Stimulated activated naive CD8-positive, alpha-beta T cell treated with anti-CD3 and anti-CD28 coated beads, Interleukin-15, Interleukin-2, amounts not matched to agents 100 ng/mL and 50 ng/mL, for 24 hours (primary cell): ENCODE measurements around the gene MYO5C.
A peak's percentile ranks its signal among the peaks of the same experiment; 100 is the strongest.
"Not testable (repeated sequence)": the region's sequence is repeated elsewhere in the genome, so short reads cannot be mapped to it uniquely, and the experiment has no call there.

ENCODE experiments used
- H3K27ac Mint-ChIP-seq: one replicate; pipeline ENCODE4 v1.8.0; 2021; ENCODE audit warnings: mild to moderate bottlenecking, mixed read lengths
- H3K27me3 Mint-ChIP-seq: one replicate; pipeline ENCODE4 v1.8.0; 2021; ENCODE audit warnings: mixed read lengths
- H3K36me3 Mint-ChIP-seq: one replicate; pipeline ENCODE4 v1.8.0; 2021; ENCODE audit warnings: low read depth, mixed read lengths
- H3K4me1 Mint-ChIP-seq: one replicate; pipeline ENCODE4 v1.8.0; 2021; ENCODE audit warnings: low read depth, mixed read lengths
- H3K4me3 Mint-ChIP-seq: one replicate; pipeline ENCODE4 v1.8.0; 2021; ENCODE audit warnings: mild to moderate bottlenecking, mixed read lengths
- H3K9me3 Mint-ChIP-seq: one replicate; pipeline ENCODE4 v1.8.0; 2021; ENCODE audit warnings: mixed read lengths

The MYO5C gene

GRCh38 chr15:52246686-52247431 lies 48.7 kb downstream of the MYO5C start:
- Mint-ChIP-seq H3K4me3 (no peak overlapping the region), H3K27me3 (no peaks in the 10 kb centered on the region), H3K36me3 (no peaks in the 10 kb centered on the region), H3K27ac (no peak overlapping the region), H3K9me3 (no peaks in the 10 kb centered on the region), H3K4me1 (no peaks in the 10 kb centered on the region)

- Mint-ChIP-seq H3K27me3 (no peaks in the 10 kb centered on the region), H3K36me3 (no peaks in the 10 kb centered on the region), H3K4me1 (peaks cover 8% of the 10 kb centered on the region), H3K4me3 (no peak overlapping the region), H3K9me3 (no peaks in the 10 kb centered on the region), H3K27ac (no peak overlapping the region)
These were observed 51.7 kb downstream of the MYO5C start for GRCh38 chr15:52243697-52244555.

GRCh38 chr15:52243286-52243685 lies 52.3 kb downstream of the MYO5C start:
- H3K27ac Mint-ChIP-seq = no peak overlapping the region
- no peaks in the 10 kb centered on the region for H3K36me3 Mint-ChIP-seq
- H3K27me3 Mint-ChIP-seq = no peaks in the 10 kb centered on the region
- no peaks in the 10 kb centered on the region for H3K9me3 Mint-ChIP-seq
- no peak overlapping the region for H3K4me3 Mint-ChIP-seq
- peaks cover 8% of the 10 kb centered on the region for H3K4me1 Mint-ChIP-seq

- Mint-ChIP-seq H3K27ac (no peak overlapping the region), H3K9me3 (no peaks in the 10 kb centered on the region), H3K4me3 (no peak overlapping the region)
These were observed 54.1 kb downstream of the MYO5C start for GRCh38 chr15:52241489-52241888.

GRCh38 chr15:52240166-52240565 lies 55.4 kb downstream of the MYO5C start:
- Mint-ChIP-seq H3K9me3 (no peaks in the 10 kb centered on the region), H3K27ac (no peak overlapping the region), H3K36me3 (no peaks in the 10 kb centered on the region), H3K4me1 (peaks cover 17% of the 10 kb centered on the region), H3K27me3 (no peaks in the 10 kb centered on the region), H3K4me3 (no peak overlapping the region)

More at GRCh38 chr15:52241489-52241888, 54.1 kb downstream of the MYO5C start:
- H3K36me3 Mint-ChIP-seq = no peaks in the 10 kb centered on the region
- H3K4me1 Mint-ChIP-seq = peaks cover 8% of the 10 kb centered on the region
- H3K27me3 Mint-ChIP-seq = no peaks in the 10 kb centered on the region

- H3K27ac Mint-ChIP-seq, H3K4me3 Mint-ChIP-seq, H3K27me3 Mint-ChIP-seq, H3K36me3 Mint-ChIP-seq, H3K9me3 Mint-ChIP-seq: not testable (repeated sequence)
- peaks cover 28% of the 10 kb centered on the region for H3K4me1 Mint-ChIP-seq
These were observed 56.5 kb downstream of the MYO5C start for GRCh38 chr15:52238989-52239525.

GRCh38 chr15:52238149-52238548 lies 57.5 kb downstream of the MYO5C start:
- Mint-ChIP-seq H3K9me3 (no peaks in the 10 kb centered on the region), H3K36me3 (no peaks in the 10 kb centered on the region), H3K4me1 (peaks cover 37% of the 10 kb centered on the region), H3K4me3 (no peak overlapping the region), H3K27ac (no peak overlapping the region), H3K27me3 (no peaks in the 10 kb centered on the region)

- no peak overlapping the region for H3K27ac Mint-ChIP-seq
- H3K27me3 Mint-ChIP-seq = no peaks in the 10 kb centered on the region
- H3K9me3 Mint-ChIP-seq = no peaks in the 10 kb centered on the region
- H3K36me3 Mint-ChIP-seq = no peaks in the 10 kb centered on the region
- H3K4me3 Mint-ChIP-seq = no peak overlapping the region
- peaks cover 43% of the 10 kb centered on the region for H3K4me1 Mint-ChIP-seq
These were observed 59.6 kb downstream of the MYO5C start for GRCh38 chr15:52236013-52236412.

- H3K36me3 Mint-ChIP-seq = no peaks in the 10 kb centered on the region
- H3K9me3 Mint-ChIP-seq = no peaks in the 10 kb centered on the region
- H3K27ac Mint-ChIP-seq = peak overlapping the region; percentile 83
- peak overlapping the region; percentile 23 for H3K4me3 Mint-ChIP-seq
- peaks cover 40% of the 10 kb centered on the region for H3K4me1 Mint-ChIP-seq
- H3K27me3 Mint-ChIP-seq = no peaks in the 10 kb centered on the region
These were observed 60.7 kb downstream of the MYO5C start for GRCh38 chr15:52234596-52235541.

- no peak overlapping the region for H3K4me3 Mint-ChIP-seq
- peaks cover 40% of the 10 kb centered on the region for H3K4me1 Mint-ChIP-seq
- no peaks in the 10 kb centered on the region for H3K27me3 Mint-ChIP-seq
- no peaks in the 10 kb centered on the region for H3K9me3 Mint-ChIP-seq
- H3K27ac Mint-ChIP-seq = peak overlapping the region; percentile 61
- no peaks in the 10 kb centered on the region for H3K36me3 Mint-ChIP-seq
These were observed 62.2 kb downstream of the MYO5C start for GRCh38 chr15:52233405-52233804.

GRCh38 chr15:52232327-52232726 lies 63.3 kb downstream of the MYO5C start:
- peak overlapping the region; percentile 18 for H3K27ac Mint-ChIP-seq
- peaks cover 40% of the 10 kb centered on the region for H3K4me1 Mint-ChIP-seq
- H3K36me3 Mint-ChIP-seq = no peaks in the 10 kb centered on the region
- no peaks in the 10 kb centered on the region for H3K27me3 Mint-ChIP-seq
- no peak overlapping the region for H3K4me3 Mint-ChIP-seq
- no peaks in the 10 kb centered on the region for H3K9me3 Mint-ChIP-seq

GRCh38 chr15:52230073-52230472 lies 65.5 kb downstream of the MYO5C start:
- Mint-ChIP-seq H3K27ac (no peak overlapping the region), H3K27me3 (no peaks in the 10 kb centered on the region), H3K4me3 (no peak overlapping the region), H3K36me3 (no peaks in the 10 kb centered on the region), H3K4me1 (peaks cover 30% of the 10 kb centered on the region), H3K9me3 (no peaks in the 10 kb centered on the region)

GRCh38 chr15:52228921-52229320 lies 66.7 kb downstream of the MYO5C start:
- Mint-ChIP-seq H3K36me3 (no peaks in the 10 kb centered on the region), H3K27ac (no peak overlapping the region), H3K9me3 (no peaks in the 10 kb centered on the region), H3K27me3 (no peaks in the 10 kb centered on the region), H3K4me3 (no peak overlapping the region), H3K4me1 (peaks cover 18% of the 10 kb centered on the region)

GRCh38 chr15:52227456-52227855 lies 68.1 kb downstream of the MYO5C start:
- H3K36me3 Mint-ChIP-seq = no peaks in the 10 kb centered on the region
- peaks cover 10% of the 10 kb centered on the region for H3K4me1 Mint-ChIP-seq
- no peaks in the 10 kb centered on the region for H3K9me3 Mint-ChIP-seq
- H3K27ac Mint-ChIP-seq = no peak overlapping the region
- no peaks in the 10 kb centered on the region for H3K27me3 Mint-ChIP-seq
- no peak overlapping the region for H3K4me3 Mint-ChIP-seq
